GM21717 (cell line): ENCODE results near the gene CALHM5.
"Not testable (repeated sequence)": the region's sequence is repeated elsewhere in the genome, so short reads cannot be mapped to it uniquely, and the experiment has no call there.

Experiments
- ATAC-seq: cut with Tn5 transposase; IDR thresholded peaks from one replicate; pipeline ENCODE4 v1.9.1; 2021; ENCODE audit warnings: mild to moderate bottlenecking, moderate library complexity; ENCODE audit not compliant: unreplicated experiment

Gene CALHM5, protein sequence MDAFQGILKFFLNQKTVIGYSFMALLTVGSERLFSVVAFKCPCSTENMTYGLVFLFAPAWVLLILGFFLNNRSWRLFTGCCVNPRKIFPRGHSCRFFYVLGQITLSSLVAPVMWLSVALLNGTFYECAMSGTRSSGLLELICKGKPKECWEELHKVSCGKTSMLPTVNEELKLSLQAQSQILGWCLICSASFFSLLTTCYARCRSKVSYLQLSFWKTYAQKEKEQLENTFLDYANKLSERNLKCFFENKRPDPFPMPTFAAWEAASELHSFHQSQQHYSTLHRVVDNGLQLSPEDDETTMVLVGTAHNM

GRCh38 chr6:116511424-116512110 is at the start of gene CALHM5:
CALHM5 (plus strand) TSS chr6:116511639; CDS start chr6:116511697, 58 bp downstream.
- ATAC-seq, result no peak

GRCh38 chr6:116461932-116462885 is 49.2 kb upstream of the CALHM5 start:
- ATAC-seq, result peak; percentile 79

DNA sequence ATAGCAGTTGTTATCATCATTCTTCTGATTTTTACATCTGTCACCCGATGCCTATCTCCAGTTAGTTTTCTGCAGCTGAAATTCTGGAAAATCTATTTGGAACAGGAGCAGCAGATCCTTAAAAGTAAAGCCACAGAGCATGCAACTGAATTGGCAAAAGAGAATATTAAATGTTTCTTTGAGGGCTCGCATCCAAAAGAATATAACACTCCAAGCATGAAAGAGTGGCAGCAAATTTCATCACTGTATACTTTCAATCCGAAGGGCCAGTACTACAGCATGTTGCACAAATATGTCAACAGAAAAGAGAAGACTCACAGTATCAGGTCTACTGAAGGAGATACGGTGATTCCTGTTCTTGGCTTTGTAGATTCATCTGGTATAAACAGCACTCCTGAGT is 48.1 kb upstream of the CALHM5 start:
- no peak for ATAC-seq

- no peak for ATAC-seq
Observed at GRCh38 chr6:116465246-116465645, 46.2 kb upstream of the CALHM5 start.

GRCh38 chr6:116467096-116467495 is 44.3 kb upstream of the CALHM5 start:
- no peak for ATAC-seq

DNA sequence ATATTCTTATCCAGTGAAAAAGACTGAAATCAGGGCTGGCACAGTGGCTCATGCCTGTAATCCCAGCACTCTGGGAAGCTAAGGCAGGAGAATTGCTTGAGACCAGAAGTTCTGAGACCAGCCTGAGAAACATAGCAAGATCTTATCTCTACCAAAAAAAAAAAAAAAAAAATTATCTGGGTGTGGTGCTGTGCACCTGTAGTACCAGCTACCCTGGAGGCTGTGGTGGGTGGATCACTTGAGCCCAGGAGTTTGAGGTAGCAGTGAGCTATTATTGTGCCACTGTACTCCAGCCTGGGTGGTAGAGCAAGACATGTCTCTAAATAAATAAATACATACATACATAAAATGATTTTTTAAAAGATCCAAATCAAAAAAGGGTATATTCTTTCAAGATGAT is 43.9 kb upstream of the CALHM5 start:
- no peak for ATAC-seq

DNA sequence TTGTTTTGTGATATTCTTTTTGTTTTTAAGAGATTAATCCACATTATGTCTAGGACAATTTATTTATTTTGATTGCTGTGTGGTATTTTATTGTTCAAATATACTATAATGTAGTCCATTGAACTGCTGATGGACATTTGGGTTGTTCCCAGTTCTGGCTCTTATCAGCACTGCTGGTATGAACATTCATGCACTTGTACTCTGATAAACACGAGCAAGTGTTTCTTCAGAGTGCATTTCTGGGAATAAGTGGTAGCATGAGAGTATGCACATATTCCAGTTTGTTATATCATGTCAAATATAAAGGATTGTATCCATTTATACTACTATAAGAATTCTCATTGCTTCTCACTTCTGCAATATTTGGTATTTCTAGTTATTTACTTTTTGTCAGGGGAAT is 43.1 kb upstream of the CALHM5 start:
- no peak for ATAC-seq

DNA sequence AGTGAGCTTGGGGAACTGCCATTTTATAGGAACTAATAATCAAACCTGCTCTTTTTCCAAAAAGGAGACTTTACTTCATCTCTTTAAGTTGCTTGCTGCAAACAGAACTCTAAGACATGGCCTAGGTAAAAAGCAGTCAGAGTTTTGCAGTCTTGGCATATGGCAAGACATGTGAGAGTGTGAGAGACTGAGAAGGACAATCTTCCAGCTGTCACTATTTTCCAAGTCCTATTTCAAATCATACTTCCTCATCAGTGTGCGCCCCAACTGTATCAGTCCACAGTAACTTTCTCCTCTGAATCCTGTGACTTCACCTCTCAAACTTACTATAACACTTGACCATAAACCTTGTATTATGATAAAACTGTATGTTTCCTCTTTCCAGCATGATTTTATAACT is 39.9 kb upstream of the CALHM5 start:
- no peak for ATAC-seq

- no peak for ATAC-seq
Observed at GRCh38 chr6:116472706-116473105, 38.7 kb upstream of the CALHM5 start.

GRCh38 chr6:116475141-116475540 is 36.3 kb upstream of the CALHM5 start:
- ATAC-seq, result no peak

DNA sequence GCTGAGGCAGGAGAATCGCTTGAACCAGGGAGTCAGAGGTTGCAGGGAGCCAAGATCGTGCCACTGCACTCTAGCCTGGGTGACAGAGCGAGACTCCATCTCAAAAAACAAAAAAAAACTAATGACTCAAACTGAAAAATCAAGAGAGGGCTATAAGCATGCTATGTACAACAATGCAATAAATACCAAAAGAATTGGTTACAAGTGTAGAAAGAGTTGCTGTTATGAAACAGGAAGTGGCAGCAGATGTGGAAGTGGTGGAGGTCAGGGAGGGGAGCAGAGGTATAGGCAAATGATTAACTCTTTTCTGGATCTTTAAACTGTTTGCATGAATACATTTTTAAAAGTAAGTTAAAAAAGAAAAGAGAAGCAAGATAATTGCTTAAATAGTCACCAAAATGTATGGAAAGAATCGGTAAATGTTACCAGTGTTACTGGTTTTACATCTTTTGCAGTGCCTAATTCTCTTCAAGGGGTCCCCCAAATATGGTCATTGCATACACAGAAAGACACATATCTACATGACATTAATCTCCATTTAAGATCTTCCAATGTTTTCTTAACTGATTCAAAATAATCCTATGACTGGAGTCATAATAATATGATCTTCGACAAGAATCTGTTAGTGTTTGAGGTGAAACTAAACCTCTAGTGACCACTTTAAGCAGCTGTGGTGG is 35.3 kb upstream of the CALHM5 start:
- ATAC-seq, result peak; percentile 100

DNA sequence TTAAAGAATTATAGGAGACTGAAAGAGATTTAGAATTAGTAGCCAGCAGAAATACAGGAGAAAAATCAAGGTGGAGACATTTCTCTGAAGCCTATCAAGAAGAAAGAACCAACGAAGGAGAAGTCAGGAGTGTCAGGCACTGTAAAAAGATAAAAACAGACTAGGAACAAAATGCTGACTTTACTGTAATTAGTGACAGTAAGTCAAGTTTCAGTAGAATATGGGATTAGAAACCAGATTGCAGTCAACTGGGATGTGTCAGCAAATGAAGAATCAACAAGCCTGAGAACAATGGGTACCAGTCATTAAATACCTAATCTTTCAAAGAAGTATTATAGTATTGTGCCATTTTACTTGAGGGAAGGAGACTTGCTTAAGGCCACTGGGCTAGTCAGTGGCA is 28.7 kb upstream of the CALHM5 start:
- no peak for ATAC-seq

DNA sequence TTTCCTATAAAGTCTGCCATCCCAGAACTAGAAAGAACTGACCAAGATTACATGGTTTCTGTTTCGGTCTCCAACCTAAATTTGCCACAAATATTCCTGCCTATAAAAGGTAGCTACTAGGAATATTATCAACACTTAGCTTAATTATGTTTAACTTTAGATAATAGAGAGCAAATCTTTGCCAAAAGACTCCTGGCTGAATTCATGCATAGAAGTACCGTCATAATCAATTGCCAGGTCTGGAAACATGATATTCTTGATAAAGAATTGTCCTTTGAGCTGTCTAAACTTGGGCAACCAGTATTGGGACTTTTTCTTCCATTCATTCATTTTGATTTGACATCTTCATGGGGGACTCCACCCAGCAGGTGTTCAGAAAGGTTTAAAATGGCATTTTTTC is 27.8 kb upstream of the CALHM5 start:
- no peak for ATAC-seq

GRCh38 chr6:116485559-116486184 is 25.8 kb upstream of the CALHM5 start:
- ATAC-seq, result no peak

DNA sequence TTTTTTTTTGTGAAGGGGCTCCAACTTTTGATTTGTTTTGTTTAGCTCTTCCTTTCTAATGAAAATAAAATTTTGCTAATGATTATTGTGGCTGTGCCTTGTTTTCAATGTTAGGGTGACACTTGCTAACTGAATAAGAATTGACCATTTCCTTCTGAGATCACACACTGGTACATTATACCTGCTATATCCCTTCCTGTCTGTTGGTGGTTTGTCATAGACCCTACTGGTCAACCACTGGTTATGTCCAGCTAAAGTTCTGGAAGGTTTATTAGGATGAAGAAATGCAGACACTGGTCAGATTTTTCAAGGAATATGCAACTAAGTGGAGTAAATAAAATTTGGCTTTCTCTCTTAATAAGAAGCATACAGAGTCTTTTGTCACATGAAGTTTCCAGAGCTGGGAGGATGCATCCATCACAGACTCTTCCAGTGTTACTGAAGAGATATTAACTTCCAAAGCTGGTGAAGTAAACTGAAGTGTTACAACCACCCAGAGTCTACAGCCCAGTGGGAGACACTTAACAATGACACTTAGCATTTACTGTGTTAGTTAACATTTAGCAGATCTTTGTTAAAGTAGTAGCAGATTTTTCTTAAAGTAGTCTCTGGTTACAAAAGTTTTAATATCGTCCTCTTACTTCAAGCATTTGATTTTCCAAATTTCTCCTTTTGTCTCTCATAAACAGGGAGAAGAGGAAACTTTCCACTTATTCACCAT is 19.7 kb upstream of the CALHM5 start:
- no peak for ATAC-seq

DNA sequence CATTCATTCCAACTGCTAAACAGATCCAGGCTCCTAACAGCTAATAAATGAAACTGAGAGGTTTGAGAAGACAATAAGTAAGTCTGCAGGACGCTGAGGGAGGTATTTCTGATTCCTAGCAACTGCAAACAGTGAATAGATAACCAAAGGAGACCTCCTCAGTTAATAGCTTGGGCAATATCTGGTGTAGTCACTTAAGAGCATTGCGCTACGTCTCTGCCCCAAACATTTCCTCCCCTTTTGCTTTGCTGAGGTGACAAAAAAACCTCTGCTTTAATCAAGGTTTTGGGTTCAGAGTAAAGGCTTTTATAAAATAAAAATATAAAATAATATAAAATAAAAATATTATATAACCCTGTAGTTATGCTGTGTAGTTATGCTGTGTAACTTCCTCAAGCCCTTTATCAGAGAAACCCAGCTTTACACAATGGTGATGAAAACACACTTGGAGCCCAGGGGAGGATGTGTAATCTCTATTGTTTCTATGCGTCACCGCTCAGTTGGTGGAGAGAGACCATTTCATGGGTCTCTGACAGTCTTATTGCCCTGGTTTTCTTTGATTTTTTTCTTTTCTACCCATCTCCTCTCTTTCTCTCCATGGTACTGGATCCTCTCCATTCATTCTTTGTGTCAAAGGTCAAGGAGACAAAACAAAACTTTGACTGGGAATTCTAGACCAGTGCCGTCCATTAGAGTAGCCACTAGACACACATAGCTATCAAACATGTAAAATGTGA is 18.9 kb upstream of the CALHM5 start:
- no peak for ATAC-seq

DNA sequence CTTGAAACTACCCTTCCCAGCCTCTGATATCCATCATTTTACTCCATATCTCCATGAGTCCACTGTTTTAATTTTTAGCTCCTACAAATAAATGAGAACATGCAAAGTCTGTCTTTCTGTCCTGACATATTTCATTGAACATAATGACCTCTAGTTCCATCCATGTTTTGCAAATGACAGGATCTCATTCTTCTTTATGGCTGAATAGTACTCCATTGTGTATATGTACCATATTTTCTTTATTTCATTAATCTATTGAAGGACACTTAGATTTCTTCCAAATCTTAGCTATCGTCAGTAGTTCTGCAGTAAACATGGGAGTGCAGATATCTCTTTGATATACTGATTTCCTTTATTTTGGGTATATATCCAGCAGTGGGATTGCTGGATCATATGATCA is 16.3 kb upstream of the CALHM5 start:
- not testable (repeated sequence) for ATAC-seq

DNA sequence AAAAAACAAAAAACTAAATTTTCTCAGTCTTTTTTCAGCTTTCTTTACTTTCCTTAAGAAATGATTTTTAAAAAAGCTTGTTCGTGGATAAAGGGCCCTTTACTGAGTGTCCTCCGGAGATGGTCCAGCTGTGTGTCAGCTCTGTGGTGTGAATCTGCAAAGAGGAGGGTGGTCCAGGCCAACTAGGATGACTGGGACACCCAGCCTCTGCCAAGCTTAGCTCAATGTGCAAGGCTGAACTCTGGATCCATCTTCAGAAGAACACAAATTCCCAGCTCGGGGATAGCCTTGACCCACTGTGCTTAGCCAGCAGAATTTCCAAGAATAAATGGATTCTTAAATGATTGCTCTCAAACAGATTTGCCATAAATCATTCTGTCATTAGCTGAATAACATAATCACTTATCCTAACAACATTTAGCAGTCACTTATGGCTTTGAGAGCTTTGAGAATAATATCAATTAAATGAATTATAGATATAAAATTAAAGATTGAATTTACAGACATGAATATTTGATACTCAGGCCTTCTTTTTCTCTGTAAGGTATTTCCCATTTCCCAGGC is 14.2 kb upstream of the CALHM5 start:
- no peak for ATAC-seq

- ATAC-seq, result no peak
Observed at GRCh38 chr6:116500969-116501433, 10.4 kb upstream of the CALHM5 start.
